HepG2 (cell line): ENCODE results near the gene CCSER2. TPM values are rescaled to one million over a fixed set of nuclear protein-coding genes. Genes with fewer than 3 reads are reported as not detected.
A peak's percentile ranks its signal among the peaks of the same experiment; 100 is the strongest.

Source experiments
- BORCS8-MEF2B ChIP-seq: sonication (generic); formaldehyde crosslinking; IDR thresholded peaks from 2 replicates; pipeline ENCODE4 v1.8.0; 2022; ENCODE audit warnings: mild to moderate bottlenecking, missing genetic modification reagents
- ISX ChIP-seq: sonication (generic); formaldehyde crosslinking; conservative IDR thresholded peaks from 2 replicates; pipeline ENCODE4 v1.5.0; 2020; ENCODE audit warnings: missing genetic modification reagents
- SMAD3 ChIP-seq: sonication (generic); formaldehyde crosslinking; IDR thresholded peaks from 2 replicates; pipeline ENCODE4 v1.4.0; 2020; ENCODE audit warnings: missing genetic modification reagents
- SSRP1 ChIP-seq: IDR thresholded peaks from 2 replicates; pipeline ENCODE4 v1.6.1; 2016; ENCODE audit warnings: control low read depth
- STAT5B ChIP-seq: sonication (generic); formaldehyde crosslinking; IDR thresholded peaks from 2 replicates; pipeline ENCODE4 v1.4.0; 2020; ENCODE audit warnings: missing genetic modification reagents
- TOE1 ChIP-seq: sonication (generic); formaldehyde crosslinking; IDR thresholded peaks from 2 replicates; pipeline ENCODE4 v1.4.0; 2020; ENCODE audit warnings: mild to moderate bottlenecking, missing genetic modification reagents
- ZNF792 ChIP-seq: IDR thresholded peaks from 2 replicates; pipeline ENCODE4 v1.6.1; 2016
- polyA plus RNA-seq, 8 experiments: library from polyadenylated mRNA; depleted of rRNA in 3 of 8; stranded (reverse) in 7 of 8; unstranded in 1 of 8; fragments of >200 nt; fragmentation: Illumina TruSeq in 4 of 8; extraction: Trizol in 4 of 8; gene quantifications; 2 replicates each; pipeline versions ENCODE4 v1.2.1 to v1.2.3, GENCODE V29; 2011 to 2016; ENCODE audit warnings: low read depth in 4 of 8, missing spikeins in 1 of 8, mixed read lengths in 1 of 8; ENCODE audit not compliant: insufficient read depth in 1 of 8
- total RNA-seq, 5 experiments: library from RNA; depleted of rRNA; stranded (reverse); fragments of >200 nt; fragmentation: Illumina TruSeq; extraction: Trizol; gene quantifications; 2 replicates each; pipeline ENCODE4 v1.2.3, GENCODE V29; 2016; ENCODE audit warnings: low read depth in 1 of 5
- TF ChIP-seq, protein P1 (sequence below): sonication (generic); formaldehyde crosslinking; IDR thresholded peaks from 2 replicates; pipeline ENCODE4 v1.4.0; 2020; ENCODE audit warnings: missing genetic modification reagents
- TF ChIP-seq, protein P2 (sequence below): sonication (generic); formaldehyde crosslinking; IDR thresholded peaks from 2 replicates; pipeline ENCODE4 v1.8.1; 2023; ENCODE audit warnings: missing genetic modification reagents, inconsistent platforms, borderline replicate concordance
- TF ChIP-seq, protein P3 (sequence below): sonication (generic); formaldehyde crosslinking; IDR thresholded peaks from 2 replicates; pipeline ENCODE4 v1.4.0; 2020; ENCODE audit warnings: missing genetic modification reagents
- TF ChIP-seq, protein P4 (sequence below): sonication (generic); formaldehyde crosslinking; IDR thresholded peaks from 2 replicates; pipeline ENCODE4 v1.9.0; 2021; ENCODE audit warnings: missing genetic modification reagents, borderline replicate concordance
- TF ChIP-seq, protein P5 (sequence below): sonication (generic); formaldehyde crosslinking; IDR thresholded peaks from 2 replicates; pipeline ENCODE4 v1.8.1; 2023; ENCODE audit warnings: missing genetic modification reagents, mild to moderate bottlenecking, borderline replicate concordance
- TF ChIP-seq, protein P6 (sequence below): sonication (generic); formaldehyde crosslinking; conservative IDR thresholded peaks from 2 replicates; pipeline ENCODE4 v1.8.0; 2022; ENCODE audit warnings: low read depth, missing genetic modification reagents
- TF ChIP-seq, protein P7 (sequence below): sonication (generic); formaldehyde crosslinking; IDR thresholded peaks from 2 replicates; pipeline ENCODE4 v1.5.1; 2020; ENCODE audit warnings: mild to moderate bottlenecking, moderate library complexity, missing genetic modification reagents
- TF ChIP-seq, protein P8 (sequence below): sonication (generic); formaldehyde crosslinking; IDR thresholded peaks from 2 replicates; pipeline ENCODE4 v1.4.0; 2020; ENCODE audit warnings: missing genetic modification reagents, borderline replicate concordance

CCSER2 gene
- total and polyA plus RNA-seq, 2 of the 13 experiments (the other 11 are each of a cell fraction or from before 2014, with no cell fraction given), result 13.3 to 17.2 TPM

DNA sequence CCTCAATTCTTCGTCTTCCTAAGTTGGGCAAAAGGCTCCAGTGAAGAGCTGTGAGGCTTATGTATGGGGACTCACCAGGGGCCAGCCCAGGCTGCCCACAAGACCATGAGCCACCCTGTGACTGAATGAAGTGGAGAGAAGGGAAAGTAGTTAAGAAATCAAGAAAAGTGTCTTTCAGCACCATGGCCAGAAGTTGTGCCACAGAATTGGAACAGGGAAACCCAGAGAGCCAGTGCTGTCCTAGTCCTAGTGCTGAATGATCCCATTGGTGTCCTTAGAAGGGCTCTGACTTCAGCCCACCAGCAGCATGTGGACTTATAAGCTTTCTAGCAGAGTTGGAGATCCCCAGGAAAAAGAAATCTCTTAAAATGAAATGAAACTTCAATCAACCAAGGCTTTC is 37.0 kb upstream of the CCSER2 start (continued):
- TF ChIP-seq, protein P1, sequence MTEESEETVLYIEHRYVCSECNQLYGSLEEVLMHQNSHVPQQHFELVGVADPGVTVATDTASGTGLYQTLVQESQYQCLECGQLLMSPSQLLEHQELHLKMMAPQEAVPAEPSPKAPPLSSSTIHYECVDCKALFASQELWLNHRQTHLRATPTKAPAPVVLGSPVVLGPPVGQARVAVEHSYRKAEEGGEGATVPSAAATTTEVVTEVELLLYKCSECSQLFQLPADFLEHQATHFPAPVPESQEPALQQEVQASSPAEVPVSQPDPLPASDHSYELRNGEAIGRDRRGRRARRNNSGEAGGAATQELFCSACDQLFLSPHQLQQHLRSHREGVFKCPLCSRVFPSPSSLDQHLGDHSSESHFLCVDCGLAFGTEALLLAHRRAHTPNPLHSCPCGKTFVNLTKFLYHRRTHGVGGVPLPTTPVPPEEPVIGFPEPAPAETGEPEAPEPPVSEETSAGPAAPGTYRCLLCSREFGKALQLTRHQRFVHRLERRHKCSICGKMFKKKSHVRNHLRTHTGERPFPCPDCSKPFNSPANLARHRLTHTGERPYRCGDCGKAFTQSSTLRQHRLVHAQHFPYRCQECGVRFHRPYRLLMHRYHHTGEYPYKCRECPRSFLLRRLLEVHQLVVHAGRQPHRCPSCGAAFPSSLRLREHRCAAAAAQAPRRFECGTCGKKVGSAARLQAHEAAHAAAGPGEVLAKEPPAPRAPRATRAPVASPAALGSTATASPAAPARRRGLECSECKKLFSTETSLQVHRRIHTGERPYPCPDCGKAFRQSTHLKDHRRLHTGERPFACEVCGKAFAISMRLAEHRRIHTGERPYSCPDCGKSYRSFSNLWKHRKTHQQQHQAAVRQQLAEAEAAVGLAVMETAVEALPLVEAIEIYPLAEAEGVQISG (CRISPR knock-in tag), result peak; percentile 51
- TF ChIP-seq BORCS8-MEF2B (CRISPR knock-in tag) (peak; percentile 64; the same call in 1 of the 2 replicates), ZNF792 (CRISPR knock-in tag) (peak; percentile 87), ISX (CRISPR knock-in tag) (peak; percentile 77; the same call in 1 of the 2 replicates), STAT5B (peak; percentile 95), SMAD3 (CRISPR knock-in tag) (peak; percentile 81; the same call in 1 of the 2 replicates), TOE1 (CRISPR knock-in tag) (0 out of 2 replicates have a peak, but pooled peaks have one; percentile 38), SSRP1 (CRISPR knock-in tag) (no peak)
- TF ChIP-seq, protein P2, sequence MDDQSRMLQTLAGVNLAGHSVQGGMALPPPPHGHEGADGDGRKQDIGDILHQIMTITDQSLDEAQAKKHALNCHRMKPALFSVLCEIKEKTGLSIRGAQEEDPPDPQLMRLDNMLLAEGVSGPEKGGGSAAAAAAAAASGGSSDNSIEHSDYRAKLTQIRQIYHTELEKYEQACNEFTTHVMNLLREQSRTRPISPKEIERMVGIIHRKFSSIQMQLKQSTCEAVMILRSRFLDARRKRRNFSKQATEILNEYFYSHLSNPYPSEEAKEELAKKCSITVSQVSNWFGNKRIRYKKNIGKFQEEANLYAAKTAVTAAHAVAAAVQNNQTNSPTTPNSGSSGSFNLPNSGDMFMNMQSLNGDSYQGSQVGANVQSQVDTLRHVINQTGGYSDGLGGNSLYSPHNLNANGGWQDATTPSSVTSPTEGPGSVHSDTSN, result no peak
- TF ChIP-seq, protein P3, sequence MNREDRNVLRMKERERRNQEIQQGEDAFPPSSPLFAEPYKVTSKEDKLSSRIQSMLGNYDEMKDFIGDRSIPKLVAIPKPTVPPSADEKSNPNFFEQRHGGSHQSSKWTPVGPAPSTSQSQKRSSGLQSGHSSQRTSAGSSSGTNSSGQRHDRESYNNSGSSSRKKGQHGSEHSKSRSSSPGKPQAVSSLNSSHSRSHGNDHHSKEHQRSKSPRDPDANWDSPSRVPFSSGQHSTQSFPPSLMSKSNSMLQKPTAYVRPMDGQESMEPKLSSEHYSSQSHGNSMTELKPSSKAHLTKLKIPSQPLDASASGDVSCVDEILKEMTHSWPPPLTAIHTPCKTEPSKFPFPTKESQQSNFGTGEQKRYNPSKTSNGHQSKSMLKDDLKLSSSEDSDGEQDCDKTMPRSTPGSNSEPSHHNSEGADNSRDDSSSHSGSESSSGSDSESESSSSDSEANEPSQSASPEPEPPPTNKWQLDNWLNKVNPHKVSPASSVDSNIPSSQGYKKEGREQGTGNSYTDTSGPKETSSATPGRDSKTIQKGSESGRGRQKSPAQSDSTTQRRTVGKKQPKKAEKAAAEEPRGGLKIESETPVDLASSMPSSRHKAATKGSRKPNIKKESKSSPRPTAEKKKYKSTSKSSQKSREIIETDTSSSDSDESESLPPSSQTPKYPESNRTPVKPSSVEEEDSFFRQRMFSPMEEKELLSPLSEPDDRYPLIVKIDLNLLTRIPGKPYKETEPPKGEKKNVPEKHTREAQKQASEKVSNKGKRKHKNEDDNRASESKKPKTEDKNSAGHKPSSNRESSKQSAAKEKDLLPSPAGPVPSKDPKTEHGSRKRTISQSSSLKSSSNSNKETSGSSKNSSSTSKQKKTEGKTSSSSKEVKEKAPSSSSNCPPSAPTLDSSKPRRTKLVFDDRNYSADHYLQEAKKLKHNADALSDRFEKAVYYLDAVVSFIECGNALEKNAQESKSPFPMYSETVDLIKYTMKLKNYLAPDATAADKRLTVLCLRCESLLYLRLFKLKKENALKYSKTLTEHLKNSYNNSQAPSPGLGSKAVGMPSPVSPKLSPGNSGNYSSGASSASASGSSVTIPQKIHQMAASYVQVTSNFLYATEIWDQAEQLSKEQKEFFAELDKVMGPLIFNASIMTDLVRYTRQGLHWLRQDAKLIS (CRISPR knock-in tag), result 0 out of 2 replicates have a peak, but pooled peaks have one; percentile 65
- TF ChIP-seq, protein P4, sequence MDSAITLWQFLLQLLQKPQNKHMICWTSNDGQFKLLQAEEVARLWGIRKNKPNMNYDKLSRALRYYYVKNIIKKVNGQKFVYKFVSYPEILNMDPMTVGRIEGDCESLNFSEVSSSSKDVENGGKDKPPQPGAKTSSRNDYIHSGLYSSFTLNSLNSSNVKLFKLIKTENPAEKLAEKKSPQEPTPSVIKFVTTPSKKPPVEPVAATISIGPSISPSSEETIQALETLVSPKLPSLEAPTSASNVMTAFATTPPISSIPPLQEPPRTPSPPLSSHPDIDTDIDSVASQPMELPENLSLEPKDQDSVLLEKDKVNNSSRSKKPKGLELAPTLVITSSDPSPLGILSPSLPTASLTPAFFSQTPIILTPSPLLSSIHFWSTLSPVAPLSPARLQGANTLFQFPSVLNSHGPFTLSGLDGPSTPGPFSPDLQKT (CRISPR knock-in tag), result no peak
- TF ChIP-seq, protein P5, sequence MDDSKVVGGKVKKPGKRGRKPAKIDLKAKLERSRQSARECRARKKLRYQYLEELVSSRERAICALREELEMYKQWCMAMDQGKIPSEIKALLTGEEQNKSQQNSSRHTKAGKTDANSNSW (CRISPR knock-in tag), result no peak
- TF ChIP-seq, protein P6, sequence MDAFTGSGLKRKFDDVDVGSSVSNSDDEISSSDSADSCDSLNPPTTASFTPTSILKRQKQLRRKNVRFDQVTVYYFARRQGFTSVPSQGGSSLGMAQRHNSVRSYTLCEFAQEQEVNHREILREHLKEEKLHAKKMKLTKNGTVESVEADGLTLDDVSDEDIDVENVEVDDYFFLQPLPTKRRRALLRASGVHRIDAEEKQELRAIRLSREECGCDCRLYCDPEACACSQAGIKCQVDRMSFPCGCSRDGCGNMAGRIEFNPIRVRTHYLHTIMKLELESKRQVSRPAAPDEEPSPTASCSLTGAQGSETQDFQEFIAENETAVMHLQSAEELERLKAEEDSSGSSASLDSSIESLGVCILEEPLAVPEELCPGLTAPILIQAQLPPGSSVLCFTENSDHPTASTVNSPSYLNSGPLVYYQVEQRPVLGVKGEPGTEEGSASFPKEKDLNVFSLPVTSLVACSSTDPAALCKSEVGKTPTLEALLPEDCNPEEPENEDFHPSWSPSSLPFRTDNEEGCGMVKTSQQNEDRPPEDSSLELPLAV, result no peak
- TF ChIP-seq, protein P7, sequence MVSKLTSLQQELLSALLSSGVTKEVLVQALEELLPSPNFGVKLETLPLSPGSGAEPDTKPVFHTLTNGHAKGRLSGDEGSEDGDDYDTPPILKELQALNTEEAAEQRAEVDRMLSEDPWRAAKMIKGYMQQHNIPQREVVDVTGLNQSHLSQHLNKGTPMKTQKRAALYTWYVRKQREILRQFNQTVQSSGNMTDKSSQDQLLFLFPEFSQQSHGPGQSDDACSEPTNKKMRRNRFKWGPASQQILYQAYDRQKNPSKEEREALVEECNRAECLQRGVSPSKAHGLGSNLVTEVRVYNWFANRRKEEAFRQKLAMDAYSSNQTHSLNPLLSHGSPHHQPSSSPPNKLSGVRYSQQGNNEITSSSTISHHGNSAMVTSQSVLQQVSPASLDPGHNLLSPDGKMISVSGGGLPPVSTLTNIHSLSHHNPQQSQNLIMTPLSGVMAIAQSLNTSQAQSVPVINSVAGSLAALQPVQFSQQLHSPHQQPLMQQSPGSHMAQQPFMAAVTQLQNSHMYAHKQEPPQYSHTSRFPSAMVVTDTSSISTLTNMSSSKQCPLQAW (CRISPR knock-in tag), result no peak
- TF ChIP-seq, protein P8, sequence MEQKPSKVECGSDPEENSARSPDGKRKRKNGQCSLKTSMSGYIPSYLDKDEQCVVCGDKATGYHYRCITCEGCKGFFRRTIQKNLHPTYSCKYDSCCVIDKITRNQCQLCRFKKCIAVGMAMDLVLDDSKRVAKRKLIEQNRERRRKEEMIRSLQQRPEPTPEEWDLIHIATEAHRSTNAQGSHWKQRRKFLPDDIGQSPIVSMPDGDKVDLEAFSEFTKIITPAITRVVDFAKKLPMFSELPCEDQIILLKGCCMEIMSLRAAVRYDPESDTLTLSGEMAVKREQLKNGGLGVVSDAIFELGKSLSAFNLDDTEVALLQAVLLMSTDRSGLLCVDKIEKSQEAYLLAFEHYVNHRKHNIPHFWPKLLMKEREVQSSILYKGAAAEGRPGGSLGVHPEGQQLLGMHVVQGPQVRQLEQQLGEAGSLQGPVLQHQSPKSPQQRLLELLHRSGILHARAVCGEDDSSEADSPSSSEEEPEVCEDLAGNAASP (CRISPR knock-in tag), result peak; percentile 54; the same call in 1 of the 2 replicates
